Measurements from ENCODE around the gene PMM1. TPM values are rescaled to one million over a fixed set of nuclear protein-coding genes. Genes with fewer than 3 reads are reported as not detected.

Gene PMM1
- total RNA-seq, 2 donors from 2014 or later: 24.9 to 25.3 TPM

DNA sequence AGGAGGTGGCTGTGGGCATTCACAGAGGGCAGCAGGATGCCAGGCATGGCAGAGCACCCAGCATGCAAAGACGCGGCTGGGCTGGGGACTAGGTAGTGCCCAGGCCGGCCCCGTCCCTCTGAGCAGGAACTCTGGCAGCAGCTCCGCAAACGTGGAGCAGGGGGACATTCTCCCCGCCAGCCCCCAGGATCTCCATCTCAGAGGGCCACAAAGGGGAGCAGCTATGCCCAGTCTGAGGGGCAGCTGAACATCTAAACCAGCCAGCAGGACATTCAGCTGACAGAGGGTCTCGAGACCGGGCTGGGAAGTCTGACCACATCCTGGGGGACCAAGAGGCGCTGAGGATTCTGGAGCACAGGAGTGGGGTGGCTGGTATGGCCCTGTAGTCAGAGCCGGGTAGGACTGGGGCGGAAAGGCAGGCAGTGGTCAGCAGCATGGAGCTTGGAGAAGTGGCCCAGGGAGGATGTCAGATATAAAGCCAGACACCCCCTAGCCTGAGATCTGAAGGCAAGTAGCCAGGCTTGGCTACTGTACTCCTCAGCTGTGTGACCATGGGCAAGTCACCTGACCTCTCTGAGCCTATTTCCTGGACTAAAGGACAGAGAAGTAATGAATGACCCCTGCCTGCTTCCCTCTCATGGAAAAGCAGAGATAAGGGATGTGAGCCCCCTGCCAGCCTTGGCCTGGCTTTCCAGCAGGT lies 10.2 kb downstream of the PMM1 start:
- Histone ChIP-seq H3K27ac (no peak overlapping the region), H3K9me3 (no peaks in the 10 kb centered on the region)
- ATAC-seq (ENCODE audit: insufficient number of reproducible peaks, low FRiP score, low read depth): no peak

DNA sequence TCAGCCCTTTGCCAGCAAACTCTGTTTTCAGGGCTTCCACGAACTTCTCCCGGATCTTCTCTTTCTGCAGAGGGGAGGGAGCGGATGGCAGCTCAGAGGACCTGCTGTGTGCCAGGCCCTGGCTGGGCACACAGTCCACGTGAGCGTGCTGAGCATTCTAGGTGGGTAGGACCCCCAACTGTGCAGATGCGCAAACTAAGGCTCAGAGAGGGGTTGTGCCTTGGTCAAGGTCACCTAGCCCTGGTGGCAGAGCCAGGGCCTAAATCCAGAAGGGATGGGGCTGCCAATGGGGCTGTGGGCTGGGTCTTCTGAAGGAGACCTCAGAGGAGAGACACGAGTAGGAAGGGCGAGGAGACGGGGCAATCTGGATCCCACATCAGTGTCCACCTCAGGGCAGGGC lies 10.8 kb downstream of the PMM1 start:
- ATAC-seq (ENCODE audit: insufficient number of reproducible peaks, low FRiP score, low read depth): no peak
- H3K9me3 ChIP-seq: no peaks in the 10 kb centered on the region
- H3K4me3 ChIP-seq: no peak overlapping the region
- TF ChIP-seq, protein P1, sequence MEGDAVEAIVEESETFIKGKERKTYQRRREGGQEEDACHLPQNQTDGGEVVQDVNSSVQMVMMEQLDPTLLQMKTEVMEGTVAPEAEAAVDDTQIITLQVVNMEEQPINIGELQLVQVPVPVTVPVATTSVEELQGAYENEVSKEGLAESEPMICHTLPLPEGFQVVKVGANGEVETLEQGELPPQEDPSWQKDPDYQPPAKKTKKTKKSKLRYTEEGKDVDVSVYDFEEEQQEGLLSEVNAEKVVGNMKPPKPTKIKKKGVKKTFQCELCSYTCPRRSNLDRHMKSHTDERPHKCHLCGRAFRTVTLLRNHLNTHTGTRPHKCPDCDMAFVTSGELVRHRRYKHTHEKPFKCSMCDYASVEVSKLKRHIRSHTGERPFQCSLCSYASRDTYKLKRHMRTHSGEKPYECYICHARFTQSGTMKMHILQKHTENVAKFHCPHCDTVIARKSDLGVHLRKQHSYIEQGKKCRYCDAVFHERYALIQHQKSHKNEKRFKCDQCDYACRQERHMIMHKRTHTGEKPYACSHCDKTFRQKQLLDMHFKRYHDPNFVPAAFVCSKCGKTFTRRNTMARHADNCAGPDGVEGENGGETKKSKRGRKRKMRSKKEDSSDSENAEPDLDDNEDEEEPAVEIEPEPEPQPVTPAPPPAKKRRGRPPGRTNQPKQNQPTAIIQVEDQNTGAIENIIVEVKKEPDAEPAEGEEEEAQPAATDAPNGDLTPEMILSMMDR (IDR thresholded peaks at IDR 0.05): no peak
- no peak overlapping the region for H3K27ac ChIP-seq
- H3K4me1 ChIP-seq (ENCODE audit: control insufficient read depth in 1 of 2, low read depth in 2 of 2): peaks cover 0 to 11% of the 10 kb centered on the region in 2 donors
- no peak for DNase-seq (ENCODE audit: low spot score)
- peaks cover 38% of the 10 kb centered on the region for H3K36me3 ChIP-seq
- H3K27me3 ChIP-seq (replicated peaks; ENCODE audit: insufficient read depth): no peaks in the 10 kb centered on the region

More for the DNA sequence above, 10.2 kb downstream of the PMM1 start:
- Histone ChIP-seq H3K36me3 (peaks cover 40% of the 10 kb centered on the region), H3K27me3 (replicated peaks; ENCODE audit: insufficient read depth) (no peaks in the 10 kb centered on the region), H3K4me3 (no peak overlapping the region), H3K4me1 (ENCODE audit: control insufficient read depth in 1 of 2, low read depth in 2 of 2) (peaks cover 0 to 10% of the 10 kb centered on the region in 2 donors)
- TF ChIP-seq, protein P1 (IDR thresholded peaks at IDR 0.05): no peak
- DNase-seq (ENCODE audit: low spot score): no peak

DNA sequence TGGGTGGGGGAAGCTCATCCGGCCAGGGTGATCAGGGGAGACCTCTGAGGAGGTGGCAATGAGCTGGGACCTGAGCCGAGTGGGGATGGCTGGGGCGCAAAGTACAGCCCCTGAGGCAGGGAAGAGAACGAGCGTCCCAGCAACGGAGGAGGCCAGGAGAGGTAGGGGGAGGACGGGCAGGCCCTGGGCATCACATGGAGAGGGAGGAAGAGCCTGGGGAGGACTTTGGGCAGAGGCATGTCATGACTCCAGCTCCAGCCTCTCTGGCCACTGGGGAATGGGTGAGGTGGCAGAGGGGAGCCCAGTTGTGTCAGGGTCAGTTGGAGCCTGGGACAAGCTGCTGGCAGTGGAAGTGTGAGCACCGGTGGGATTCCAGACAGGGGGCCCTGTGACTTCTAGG lies 11.5 kb downstream of the PMM1 start:
- Histone ChIP-seq H3K27ac (no peak overlapping the region), H3K4me1 (ENCODE audit: control insufficient read depth in 1 of 2, low read depth in 2 of 2) (peaks cover 0 to 11% of the 10 kb centered on the region in 2 donors), H3K27me3 (replicated peaks; ENCODE audit: insufficient read depth) (no peaks in the 10 kb centered on the region), H3K9me3 (no peaks in the 10 kb centered on the region), H3K4me3 (no peak overlapping the region), H3K36me3 (peaks cover 39% of the 10 kb centered on the region)
- no peak for DNase-seq (ENCODE audit: low spot score)
- ATAC-seq (ENCODE audit: insufficient number of reproducible peaks, low FRiP score, low read depth): no peak
- TF ChIP-seq, protein P1 (IDR thresholded peaks at IDR 0.05): no peak

DNA sequence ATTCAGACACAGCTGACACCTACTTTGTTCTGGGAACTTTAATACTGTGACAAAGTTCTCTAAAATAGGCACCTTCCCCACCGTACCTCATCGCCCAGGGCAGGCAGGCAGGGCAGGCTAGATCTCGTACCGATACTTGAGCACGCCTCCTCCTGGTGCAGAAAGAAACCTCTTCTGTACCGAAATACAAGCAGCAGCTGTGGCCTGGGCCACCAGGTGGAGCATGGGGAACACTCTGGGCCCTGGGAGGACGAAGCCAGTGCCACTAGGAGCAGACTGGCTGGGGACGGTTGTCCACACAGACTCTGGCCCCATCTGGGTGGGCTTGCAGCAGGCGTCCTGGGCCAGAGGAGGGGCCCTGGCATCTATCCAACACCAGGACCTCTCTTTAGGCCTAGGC lies 12.8 kb downstream of the PMM1 start:
- Histone ChIP-seq H3K9me3 (no peaks in the 10 kb centered on the region), H3K4me3 (no peak overlapping the region), H3K4me1 (ENCODE audit: control insufficient read depth in 1 of 2, low read depth in 2 of 2) (peaks cover 0 to 11% of the 10 kb centered on the region in 2 donors), H3K36me3 (peaks cover 37% of the 10 kb centered on the region), H3K27ac (peak overlapping the region; percentile 34 to 62), H3K27me3 (replicated peaks; ENCODE audit: insufficient read depth) (no peaks in the 10 kb centered on the region)
- DNase-seq (ENCODE audit: low spot score) (no peak), ATAC-seq (ENCODE audit: insufficient number of reproducible peaks, low FRiP score, low read depth) (peak; percentile 70)
- TF ChIP-seq, protein P1 (IDR thresholded peaks at IDR 0.05): peak; percentile 76

DNA sequence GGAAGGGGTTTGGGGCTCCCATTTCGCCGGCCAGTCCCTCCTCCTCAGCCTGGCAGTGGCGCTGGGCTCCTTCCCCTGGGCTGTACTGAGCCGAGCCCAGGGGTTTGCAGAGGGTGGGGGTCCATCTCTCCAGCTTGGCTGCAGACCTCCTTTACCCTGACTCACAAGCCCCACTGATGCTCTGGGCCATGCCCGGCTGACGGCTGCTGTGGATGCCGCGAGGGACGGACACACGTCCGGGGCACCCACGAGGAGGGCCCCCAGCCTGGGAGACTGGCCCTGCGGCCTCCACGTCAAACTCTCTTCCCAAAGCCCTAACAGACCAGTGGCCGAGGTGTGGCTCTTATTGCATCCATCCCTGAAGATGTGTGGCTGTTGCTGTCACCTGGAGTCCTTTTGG lies 14.1 kb downstream of the PMM1 start:
- no peaks in the 10 kb centered on the region for H3K27me3 ChIP-seq (replicated peaks; ENCODE audit: insufficient read depth)
- ATAC-seq (ENCODE audit: insufficient number of reproducible peaks, low FRiP score, low read depth): no peak
- no peak overlapping the region for H3K4me3 ChIP-seq
- TF ChIP-seq, protein P1 (IDR thresholded peaks at IDR 0.05): no peak
- no peaks in the 10 kb centered on the region for H3K9me3 ChIP-seq
- peak overlapping the region; percentile 61 to 64 for H3K27ac ChIP-seq
- H3K4me1 ChIP-seq (ENCODE audit: control insufficient read depth in 1 of 2, low read depth in 2 of 2): peaks cover 0 to 11% of the 10 kb centered on the region in 2 donors
- DNase-seq (ENCODE audit: low spot score): no peak
- H3K36me3 ChIP-seq: peaks cover 40% of the 10 kb centered on the region
